ENCODE measurements around the gene HNRNPK. TPM values are rescaled to one million over a fixed set of nuclear protein-coding genes. Genes with fewer than 3 reads are reported as not detected.

HNRNPK gene
- total and polyA plus RNA-seq, 4 donors, result 137 to 403 (median 231) TPM

GRCh38 chr9:84001621-84002020 lies 21.6 kb upstream of the HNRNPK start:
- H3K9me3 ChIP-seq (ENCODE audit: control insufficient read depth in 4 of 4, low read length in 3 of 4), result no peaks in the 10 kb centered on the region
- no peak overlapping the region for H3K9ac ChIP-seq (ENCODE audit: low read depth in 1 of 2, low read length in 2 of 2)
- H3K36me3 ChIP-seq (ENCODE audit: control insufficient read depth in 4 of 4, insufficient read depth in 3 of 4, low read depth in 1 of 4, low read length in 3 of 4), result no peaks in the 10 kb centered on the region
- H3K27ac ChIP-seq (ENCODE audit: low read depth in 1 of 2, low read length in 2 of 2), result no peak overlapping the region
- WGBS, result 90% methylated on average over 2 of the region's 2 CpGs
- TF ChIP-seq HNF4G (IDR thresholded peaks at IDR 0.05) (no peak), EGR1 (IDR thresholded peaks at IDR 0.05; ENCODE audit: low read depth in 2 of 2) (no peak), TAF1 (conservative IDR thresholded peaks at IDR 0.05) (no peak), HNF4A (conservative IDR thresholded peaks at IDR 0.05) (no peak), ZBTB33 (IDR thresholded peaks at IDR 0.05) (no peak), YY1 (IDR thresholded peaks at IDR 0.05) (no peak), GABPA (IDR thresholded peaks at IDR 0.05 in 1 of 2, conservative IDR thresholded peaks at IDR 0.05 in 1 of 2) (no peak), ATF3 (IDR thresholded peaks at IDR 0.05) (no peak), REST (IDR thresholded peaks at IDR 0.05) (no peak), SP1 (IDR thresholded peaks at IDR 0.05) (no peak), CTCF (IDR thresholded peaks at IDR 0.05; ENCODE audit: low read depth, low read length, missing input control) (no peak), RXRA (IDR thresholded peaks at IDR 0.05) (no peak), FOXA2 (IDR thresholded peaks at IDR 0.05) (no peak), FOXA1 (IDR thresholded peaks at IDR 0.05) (no peak), JUND (IDR thresholded peaks at IDR 0.05) (no peak), MAX (IDR thresholded peaks at IDR 0.05) (no peak), RAD21 (IDR thresholded peaks at IDR 0.05) (no peak), NR2F2 (IDR thresholded peaks at IDR 0.05) (no peak)
- no peak for DNase-seq (ENCODE audit: low spot score)
- no peaks in the 10 kb centered on the region for H3K27me3 ChIP-seq (ENCODE audit: control insufficient read depth in 4 of 4, insufficient read depth in 4 of 4, low read length in 3 of 4)
- H3K4me3 ChIP-seq (ENCODE audit: low read depth in 1 of 3, low read length in 3 of 3), result no peak overlapping the region
- peaks cover 0 to 5% (median 2%) of the 10 kb centered on the region in 4 donors for H3K4me1 ChIP-seq (ENCODE audit: control insufficient read depth in 4 of 4, insufficient read depth in 4 of 4, low read length in 3 of 4)

All from liver (tissue), 9 donors.